ENCODE measurements around the gene SHISAL1. TPM values are rescaled to one million over a fixed set of nuclear protein-coding genes. Genes with fewer than 3 reads are reported as not detected.

Gene SHISAL1
- total RNA-seq, 1 experiment from 2014 or later = 0.29 TPM

DNA sequence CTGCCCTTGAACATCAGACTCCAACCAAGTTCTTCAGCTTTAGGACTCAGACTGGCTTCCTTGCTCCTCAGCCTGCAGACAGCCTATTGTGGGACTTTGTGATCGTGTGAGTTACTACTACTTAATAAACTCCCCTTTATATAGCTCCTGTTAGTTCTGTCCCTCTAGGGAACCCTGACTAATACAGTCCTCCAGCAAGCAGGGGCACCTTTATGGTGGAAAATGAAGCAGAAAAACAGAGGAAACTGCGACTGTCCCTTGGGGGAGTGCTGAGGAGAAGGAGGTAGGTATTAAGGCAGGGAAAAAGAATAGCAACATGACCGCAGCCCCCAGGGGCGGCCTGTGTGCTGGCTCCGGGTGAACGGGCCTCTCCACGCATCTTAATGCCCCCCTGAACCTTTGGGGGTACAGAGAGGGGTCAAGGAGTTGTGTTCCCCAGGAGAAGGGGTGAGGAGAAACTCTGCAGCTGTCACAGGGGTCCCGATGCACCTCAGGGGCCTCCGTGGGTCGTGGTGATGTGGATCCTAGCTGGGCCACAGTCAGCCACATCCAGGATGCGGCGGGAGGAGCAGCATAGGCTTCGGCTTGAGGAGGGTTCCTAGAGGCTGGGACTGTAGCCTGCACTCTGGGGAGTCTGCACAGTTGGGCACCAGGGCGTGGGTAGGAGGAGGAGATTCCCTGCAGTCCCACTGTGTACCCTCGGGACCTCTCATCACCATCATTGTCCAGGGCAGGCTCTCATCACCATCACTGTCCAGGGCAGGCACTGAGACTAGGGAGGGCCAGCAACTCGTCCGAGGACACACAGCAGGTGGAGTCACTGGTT is 34.3 kb downstream of the SHISAL1 start:
- DNase-seq (ENCODE audit: low read depth) = no peak

DNA sequence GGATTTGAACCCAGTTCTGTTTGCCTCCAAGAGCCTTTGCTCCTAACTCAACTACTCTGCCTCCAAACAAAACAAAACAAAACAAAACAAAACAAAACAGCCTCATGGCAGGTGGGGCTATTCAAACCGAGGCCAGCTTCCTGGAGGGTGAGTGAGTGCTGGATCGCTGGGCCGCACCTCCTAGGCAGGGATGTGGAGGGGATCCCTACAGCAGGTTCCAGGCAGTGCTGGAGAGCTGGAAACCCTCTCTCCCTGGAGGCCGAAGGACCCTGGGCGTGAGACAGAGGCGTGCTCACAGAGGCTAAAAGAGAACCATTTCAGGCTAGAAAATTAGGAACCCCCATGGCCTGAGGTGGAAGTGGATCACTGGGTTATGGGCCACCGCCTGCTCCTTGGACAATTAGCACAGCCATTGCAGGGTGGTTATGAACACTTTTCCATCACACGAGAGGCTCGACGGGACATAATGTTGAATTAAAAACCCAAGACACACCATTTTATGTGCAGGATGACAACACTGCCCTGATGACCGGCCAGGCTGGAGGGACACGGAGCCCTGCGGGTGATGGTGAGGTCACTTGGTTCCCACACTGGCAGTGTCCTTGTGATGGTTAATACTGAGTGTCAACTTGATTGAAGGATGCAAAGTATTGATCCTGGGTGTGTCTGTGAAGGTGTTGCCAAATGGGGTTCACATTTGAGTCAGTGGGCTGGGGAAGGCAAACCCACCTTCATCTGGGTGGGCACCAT is 35.2 kb downstream of the SHISAL1 start:
- DNase-seq (ENCODE audit: low read depth) = no peak

DNA sequence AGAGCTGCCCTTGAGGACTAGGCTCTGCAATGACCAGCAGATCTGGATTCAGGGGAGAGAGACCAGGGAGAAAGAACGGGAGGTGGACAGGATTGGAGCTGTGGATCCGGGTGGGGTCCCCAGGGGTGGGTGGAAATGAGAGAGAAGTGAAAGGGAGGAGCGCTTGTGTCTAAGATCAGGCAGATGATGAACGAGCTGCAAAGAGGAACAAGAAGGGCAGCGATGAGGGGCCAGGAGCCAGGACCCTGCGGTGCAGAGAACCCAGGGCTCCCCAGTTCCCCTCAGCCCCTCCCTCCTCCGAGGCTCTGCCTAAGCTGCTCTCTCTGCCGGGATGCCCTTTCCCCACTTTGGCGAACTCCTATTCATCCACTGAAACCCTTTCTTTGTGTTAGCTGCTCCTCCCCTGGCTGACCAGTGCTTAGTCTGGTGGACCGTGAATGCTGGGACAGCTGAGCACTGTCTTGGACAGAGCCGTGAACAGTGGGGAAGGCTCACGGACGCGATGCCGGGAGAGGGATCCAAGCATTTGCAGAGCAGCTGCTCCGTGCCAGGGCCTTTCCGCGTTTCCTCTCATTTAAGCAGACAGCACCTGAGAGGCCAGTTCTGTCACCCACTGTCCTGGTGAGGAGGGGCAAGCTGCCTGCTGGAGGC is 35.9 kb downstream of the SHISAL1 start:
- DNase-seq (ENCODE audit: low read depth) = no peak

DNA sequence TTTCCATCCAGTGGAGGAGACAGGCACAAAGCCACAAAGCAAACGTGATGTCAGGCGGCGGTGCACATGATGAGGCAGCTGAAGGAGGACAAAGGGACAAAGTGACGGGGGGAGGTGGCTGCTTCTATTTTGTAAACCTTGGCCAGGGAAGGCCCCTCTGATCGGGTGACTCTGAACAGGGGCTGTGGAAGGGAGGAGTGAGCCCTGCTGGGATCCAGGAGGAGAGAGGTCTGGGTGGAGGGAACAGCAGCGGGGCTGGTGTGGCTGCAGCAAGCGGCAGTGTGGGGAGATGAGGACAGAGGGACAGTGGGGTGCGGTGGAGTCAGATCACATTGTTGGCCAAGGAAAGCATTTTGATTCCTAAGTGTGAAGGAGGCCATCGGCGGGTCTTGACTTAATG is 36.7 kb downstream of the SHISAL1 start:
- no peak for DNase-seq (ENCODE audit: low read depth)

DNA sequence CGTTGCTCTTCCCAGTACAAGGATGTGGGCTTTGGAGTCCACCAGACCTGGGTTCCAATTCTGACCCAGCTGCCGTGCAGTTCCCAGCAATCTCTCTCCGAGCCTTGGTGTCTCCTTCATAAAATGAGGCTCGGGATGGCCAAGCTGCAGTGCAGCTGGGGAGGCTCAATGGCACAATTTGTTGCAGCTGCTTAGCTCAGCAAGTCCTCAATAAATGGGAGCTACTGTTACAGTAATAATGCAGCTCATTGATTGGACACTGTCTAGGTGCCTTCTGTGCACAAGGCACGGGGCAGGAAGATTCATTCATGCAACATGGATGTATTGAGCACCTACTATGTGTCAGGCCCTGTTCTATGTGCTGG is 37.1 kb downstream of the SHISAL1 start:
- DNase-seq (ENCODE audit: low read depth) = no peak

DNA sequence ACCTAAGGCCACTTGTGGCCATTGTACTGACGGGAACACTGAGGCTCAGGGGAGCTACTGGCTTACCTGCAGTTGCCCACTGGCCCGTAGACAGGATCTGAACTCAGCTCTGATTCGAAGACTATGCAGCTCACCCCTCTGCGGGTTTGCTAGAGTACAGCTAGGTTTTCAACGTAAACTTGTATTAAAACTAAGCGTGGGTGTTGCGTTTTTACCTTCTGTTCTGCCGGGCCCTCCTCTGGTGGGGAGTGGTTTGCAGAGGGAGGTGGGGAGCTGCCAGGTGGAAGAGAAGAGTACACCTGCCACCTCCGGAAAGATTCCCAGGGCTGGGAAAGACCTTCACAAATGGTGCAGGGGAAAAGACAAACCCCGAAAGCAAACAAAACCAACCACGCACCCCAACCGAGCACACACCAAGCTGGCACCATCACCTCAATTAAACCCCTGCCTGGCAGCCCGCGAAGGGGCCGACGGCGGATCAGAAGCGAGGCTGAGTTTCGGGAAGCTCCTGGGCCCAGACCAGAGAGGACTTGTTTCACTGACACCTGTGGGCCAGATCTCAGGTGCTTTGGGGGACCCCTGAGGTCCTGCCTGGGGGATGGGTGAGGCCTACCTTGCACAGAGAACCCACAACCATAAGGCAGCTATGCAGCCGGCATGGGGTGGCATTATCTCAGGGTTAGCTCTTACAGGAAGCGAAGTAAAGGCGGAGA is 37.7 kb downstream of the SHISAL1 start:
- DNase-seq (ENCODE audit: low read depth) = no peak

DNA sequence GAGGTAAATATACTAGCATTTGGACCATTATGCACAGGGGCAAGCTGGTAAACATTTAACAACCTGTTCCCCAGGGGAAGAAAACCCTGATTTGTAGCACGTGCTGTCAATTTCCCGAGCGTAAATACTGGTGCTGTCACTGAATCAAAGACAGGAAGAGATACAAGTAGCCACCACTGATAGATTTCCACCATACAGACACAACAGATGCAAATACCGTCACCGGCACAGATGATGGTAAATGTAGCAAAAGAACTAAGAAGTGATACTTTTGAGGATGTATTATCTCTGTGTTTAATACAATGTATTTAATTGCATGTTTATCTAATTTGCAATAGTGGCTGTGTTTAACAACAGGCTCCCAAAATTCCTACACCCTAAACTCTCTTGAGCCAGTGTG is 39.6 kb downstream of the SHISAL1 start:
- no peak for DNase-seq (ENCODE audit: low read depth)

DNA sequence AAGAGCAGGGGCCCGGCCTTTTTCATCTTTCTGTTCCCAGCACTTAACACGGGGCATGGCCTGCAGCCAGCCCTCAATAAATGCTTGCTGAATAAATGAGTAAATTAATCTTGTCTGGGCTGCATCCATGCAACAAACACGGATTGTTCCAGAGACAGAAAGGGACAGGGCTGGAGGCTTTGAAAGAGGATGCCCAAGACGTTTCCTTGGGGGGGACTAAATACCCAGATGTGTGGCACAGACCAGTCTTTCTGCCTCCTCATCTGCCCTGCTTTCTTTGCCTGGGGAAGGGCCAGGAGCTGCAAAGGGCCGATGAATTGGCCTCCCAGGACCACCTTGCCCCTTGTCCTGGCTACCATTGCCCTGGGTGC is 40.4 kb downstream of the SHISAL1 start:
- DNase-seq (ENCODE audit: low read depth) = no peak

DNA sequence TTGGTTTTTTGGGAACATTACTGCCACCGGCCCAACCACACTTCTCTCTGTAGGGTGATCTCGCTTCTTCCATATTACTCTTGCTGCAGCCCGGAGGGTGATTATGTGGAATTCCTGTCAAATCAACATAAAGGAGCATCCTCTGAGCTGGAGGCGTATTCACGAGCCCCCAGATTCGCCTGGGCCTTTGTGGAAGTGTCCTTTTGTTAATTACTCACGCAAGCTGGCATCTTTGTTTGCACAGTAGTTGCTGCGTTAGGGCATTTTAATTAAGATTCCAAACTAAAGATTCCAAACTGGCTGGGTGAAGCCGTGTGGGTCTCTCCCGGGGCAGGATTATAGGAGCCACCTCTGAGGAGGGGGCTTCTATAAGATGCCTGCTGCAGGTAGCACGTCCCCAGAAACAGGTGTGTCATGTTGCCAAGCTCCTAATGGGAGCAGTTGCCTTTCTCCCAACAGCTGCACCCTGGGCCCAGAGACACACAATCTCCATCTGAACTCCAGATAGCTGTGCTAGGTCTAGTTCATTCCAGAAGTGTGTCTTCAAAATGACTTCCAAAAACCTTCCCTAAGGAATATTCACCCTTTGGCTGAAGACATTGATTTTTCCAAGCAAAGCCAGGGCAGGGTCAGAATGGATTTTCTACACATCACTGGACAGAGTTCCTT is 40.9 kb downstream of the SHISAL1 start:
- no peak for DNase-seq (ENCODE audit: low read depth)

DNA sequence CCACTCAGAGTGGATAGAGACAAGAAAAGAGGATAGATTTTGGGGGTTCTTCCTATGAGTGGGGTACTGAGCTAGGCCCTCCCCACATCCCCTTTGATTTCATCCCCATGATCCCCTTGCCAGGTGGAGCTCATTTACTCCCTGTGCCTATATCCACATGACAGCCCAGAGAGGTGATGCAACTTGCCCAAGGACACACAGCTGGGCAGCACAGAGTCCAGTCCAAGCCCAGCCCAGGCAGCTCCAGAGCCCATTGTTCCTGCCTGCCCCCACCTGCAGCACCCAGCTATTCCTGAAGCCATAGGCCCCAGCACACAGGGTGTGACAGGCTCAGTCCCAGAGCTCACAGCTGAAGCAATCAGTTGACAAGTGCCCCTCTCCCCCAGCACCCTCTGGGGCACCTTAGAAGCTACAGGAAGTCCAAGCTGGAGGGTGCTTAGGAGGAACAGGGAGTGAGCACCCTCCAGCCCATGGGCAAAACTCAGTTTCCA is 41.7 kb downstream of the SHISAL1 start:
- no peak for DNase-seq (ENCODE audit: low read depth)

DNA sequence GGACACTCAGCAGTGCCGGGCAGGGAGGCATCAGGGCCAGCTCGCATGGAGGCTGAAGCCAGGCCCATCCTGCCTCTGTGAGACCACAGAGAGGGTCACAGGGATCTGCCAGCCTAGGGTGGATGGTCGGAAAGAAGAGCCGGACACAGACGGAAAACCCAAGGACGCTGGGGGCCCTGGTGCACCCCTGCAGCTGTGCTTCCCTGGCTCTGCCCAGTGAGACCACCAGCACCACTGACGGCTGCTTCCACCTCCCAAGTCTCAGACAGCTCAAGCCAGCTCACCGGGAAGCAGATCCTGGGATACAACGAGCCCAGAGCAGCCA is 42.2 kb downstream of the SHISAL1 start:
- DNase-seq (ENCODE audit: low read depth) = no peak

DNA sequence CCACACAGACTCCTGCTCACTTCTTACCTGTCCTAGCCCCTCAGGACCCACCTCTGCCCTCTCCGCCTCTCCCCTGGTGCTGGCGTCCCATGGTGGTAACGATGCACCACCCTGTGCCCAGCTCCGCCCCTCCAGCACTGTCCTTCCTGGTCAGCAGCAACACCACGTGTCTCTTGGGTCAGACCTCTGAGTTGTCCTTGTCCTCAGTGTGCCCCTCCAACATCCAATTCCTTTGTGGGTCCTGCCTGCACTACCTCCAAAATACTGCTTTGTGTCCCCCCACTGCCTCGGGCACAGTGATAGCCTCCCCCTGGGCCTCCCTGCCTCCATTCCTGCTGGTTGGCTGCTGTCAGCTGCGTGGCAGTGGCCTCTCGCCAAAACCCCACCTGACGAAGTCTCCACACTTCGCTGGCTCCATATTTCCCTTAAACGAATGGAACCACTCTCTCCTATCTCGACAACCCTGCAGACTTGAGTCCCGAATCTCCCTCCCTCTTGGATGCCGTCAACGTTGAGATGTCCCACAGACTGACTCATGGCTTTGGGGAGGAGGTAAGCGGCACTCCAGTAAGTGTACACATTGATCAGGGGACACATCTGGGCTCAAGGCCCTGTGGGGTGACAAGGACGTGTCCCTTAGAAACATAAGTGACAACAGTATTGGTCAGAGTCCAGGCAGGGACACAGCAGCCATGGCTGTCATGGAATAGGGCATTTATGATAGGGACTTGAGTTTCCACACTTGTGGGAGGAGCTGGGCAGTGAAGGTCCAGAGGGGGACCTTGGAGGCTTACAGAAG is 42.8 kb downstream of the SHISAL1 start:
- no peak for DNase-seq (ENCODE audit: low read depth)

DNA sequence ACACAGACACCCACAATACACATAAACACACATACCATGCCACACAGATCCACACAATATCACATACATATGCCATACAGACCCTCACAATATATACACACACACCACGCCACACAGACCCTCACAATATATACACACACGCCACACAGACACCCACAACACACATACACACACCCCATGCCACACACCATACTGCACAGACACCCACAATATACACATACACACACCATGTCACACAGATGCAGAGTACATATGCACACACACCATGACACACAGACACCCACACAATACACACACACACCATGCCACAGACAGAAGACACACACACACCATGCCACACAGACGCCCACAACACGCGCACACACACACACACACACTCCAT is 43.6 kb downstream of the SHISAL1 start:
- DNase-seq (ENCODE audit: low read depth) = no peak

DNA sequence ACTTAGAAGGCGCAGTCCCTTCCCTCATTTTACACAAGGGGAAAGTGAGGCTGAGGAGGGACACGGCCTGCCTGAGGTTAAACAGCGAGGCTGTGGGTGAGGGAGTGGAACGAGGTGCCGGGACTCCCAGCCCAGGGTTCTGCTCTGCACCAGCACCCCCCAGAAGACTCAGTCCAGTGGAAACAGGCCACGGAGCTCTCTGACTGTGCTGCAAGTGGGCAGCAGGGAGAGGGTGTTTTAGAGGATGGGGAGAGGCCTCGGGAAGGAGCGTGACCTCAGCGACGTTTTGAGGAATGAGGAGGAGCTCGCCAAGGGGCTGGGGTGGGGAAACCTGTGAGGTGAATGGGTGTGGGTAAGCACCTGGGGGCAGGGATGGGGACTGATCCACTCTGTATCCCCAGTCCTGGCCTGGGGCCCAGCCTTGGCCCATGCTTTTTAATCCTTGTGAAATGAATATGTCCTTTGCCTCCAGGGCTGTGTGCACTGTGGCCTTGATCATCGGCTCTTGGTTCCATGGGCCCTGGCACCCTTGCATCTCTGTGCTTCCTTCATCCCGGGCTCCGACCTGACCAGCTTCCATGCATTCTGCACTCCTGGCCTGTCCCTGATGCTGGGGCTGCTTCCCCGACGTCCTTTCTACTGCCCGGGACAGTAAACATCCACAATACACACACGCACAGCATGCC is 44.2 kb downstream of the SHISAL1 start:
- DNase-seq (ENCODE audit: low read depth) = no peak

DNA sequence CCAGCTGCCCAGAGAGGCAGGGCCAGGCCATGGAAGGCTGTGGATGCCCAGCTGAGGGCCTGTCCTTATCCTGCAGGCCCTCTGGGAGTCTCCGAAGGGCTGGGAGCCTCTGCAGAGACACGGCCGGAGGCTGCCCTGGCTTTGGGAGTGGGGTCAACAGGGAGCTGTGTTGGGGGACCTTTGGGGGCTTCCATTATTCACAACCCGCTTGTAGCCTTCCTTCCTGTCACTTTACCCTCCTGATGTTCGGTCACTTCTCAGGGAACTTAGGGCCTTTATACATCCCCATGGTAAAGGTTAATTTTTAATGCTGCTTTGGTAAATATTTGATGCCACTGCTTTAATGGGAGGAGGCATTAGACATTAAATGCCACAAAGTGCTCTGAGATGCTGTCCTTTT is 44.9 kb downstream of the SHISAL1 start:
- DNase-seq (ENCODE audit: low read depth) = no peak

DNA sequence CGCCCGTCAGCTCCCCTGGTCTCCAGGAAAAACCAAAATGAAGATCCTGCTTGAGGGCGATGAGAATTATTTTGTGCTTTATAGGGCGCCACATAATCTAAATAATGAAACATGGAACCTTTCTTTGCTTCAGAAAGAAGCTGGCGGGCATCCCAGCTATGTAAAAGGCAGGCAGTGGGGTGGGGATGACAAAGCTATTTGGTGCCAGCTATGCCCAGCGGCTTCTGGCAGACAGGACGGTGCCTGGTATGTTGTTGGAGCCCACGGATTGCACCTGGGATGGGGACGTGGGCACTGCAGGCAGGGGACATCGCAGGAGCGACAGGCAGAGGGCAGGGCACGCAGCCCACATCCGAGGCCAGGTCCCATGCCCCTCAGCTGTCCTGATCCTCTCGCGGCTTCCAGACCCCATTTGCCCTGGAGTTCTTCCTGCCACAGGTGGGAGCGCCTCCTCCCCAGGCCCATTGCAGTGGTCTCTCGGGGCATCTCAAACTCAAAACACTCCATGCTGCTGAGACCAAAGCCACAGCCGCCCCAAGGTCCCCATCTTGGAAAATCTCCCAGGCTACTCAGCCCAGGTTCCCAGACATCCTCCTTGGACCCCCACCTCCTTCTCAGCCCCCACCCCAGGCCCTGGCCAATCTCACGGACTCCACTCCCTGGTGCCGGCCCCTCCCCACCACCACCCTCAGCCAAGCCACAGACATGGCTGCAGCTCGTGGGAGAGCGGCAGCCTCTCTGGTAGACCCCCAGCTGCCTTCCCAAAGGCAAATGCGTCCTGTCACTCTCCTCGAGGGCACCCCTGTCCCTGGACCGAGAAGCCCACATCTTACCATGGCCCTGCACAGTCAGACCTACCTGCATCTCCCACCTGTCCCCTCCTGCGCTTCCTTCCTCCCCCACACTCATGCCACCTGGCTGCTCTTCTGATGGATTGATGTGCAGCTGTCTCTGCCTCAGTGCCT is 45.7 kb downstream of the SHISAL1 start:
- DNase-seq (ENCODE audit: low read depth) = no peak

DNA sequence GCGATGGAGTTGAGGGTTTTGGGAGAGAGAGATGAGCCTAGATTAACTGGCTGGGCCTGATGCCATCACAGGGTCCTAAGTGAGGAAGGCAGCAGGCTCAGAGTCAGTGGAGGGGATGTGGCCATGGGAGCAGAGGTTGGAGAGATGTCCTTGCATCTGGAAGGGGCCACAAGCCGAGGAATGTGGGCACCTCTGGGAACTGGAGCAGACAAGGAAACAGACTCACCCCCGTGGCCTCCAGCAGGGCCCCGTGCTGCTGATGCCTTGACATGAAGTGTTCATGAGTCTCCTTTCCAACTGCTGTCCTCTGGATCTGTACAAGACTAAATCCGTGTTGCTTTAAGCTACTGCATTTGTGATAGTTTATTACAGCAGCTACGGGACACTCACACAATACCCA is 49.2 kb downstream of the SHISAL1 start:
- no peak for DNase-seq (ENCODE audit: low read depth)

DNA sequence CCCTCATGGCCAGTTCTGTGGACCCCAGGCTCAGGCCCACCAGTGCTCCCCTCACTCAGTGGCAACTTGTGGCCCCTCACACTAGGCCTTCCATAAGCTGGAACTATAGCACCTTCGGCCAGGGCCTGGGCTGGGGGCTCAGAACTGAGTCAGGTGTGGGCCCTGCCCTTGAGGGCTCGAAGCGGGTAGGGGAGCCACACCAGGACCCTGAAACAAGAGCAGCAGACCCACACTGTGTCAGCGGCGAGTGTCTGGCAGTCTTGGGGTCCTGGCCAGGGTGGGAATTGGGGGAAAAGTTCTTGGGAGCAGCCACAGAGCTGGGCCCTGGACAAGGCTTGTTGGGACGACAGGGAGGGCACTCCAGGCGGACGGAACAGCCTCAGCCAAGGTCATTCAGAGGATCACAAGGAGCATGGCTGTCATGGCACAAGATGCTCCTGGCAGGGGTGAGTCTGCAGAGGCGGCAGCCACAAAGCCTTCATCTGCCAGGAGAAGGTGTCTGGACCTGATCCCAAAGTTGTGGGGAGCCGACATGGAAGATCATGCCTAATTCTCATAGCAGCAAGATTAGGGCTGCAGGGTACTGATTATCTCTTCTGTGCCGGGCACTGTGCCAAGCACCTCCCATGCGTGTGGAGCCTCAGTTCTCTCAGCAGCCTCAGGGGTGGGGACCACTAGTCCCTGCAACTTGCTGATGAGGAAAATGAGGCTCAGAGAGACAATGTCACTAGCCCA is 50.7 kb downstream of the SHISAL1 start:
- no peak for DNase-seq (ENCODE audit: low read depth)

All from LHCN-M2 (cell line).